Trophoblast cell (in vitro differentiated cells and primary cell): ENCODE data around the gene ZNF423. TPM values are rescaled to one million over a fixed set of nuclear protein-coding genes. Genes with fewer than 3 reads are reported as not detected.

Source experiments
- DNase-seq, 2 donors: peaks; one replicate each; pipeline ENCODE4 v3.0.0-alpha.2; 2016
- H2AFZ ChIP-seq: 2 replicates; pipeline ENCODE4 v1.6.1; 2013; ENCODE audit warnings: low read length, moderate library complexity, mild to moderate bottlenecking; ENCODE audit not compliant: insufficient read depth, poor library complexity
- H2AK5ac ChIP-seq: 2 replicates; pipeline ENCODE4 v1.6.1; 2013; ENCODE audit warnings: mild to moderate bottlenecking, low read length
- H2BK120ac ChIP-seq: 2 replicates; pipeline ENCODE4 v1.6.1; 2013; ENCODE audit warnings: low read length, mild to moderate bottlenecking, moderate library complexity; ENCODE audit not compliant: insufficient read depth, poor library complexity
- H2BK12ac ChIP-seq: 2 replicates; pipeline ENCODE4 v1.6.1; 2013; ENCODE audit warnings: mild to moderate bottlenecking, low read length, moderate library complexity
- H2BK5ac ChIP-seq: 2 replicates; pipeline ENCODE4 v1.6.1; 2013; ENCODE audit warnings: low read length, low read depth, moderate library complexity, mild to moderate bottlenecking; ENCODE audit not compliant: poor library complexity
- H3K14ac ChIP-seq: 2 replicates; pipeline ENCODE4 v1.6.1; 2013; ENCODE audit warnings: mild to moderate bottlenecking, low read length
- H3K18ac ChIP-seq: 2 replicates; pipeline ENCODE4 v1.6.1; 2013; ENCODE audit warnings: mild to moderate bottlenecking, low read length
- H3K23ac ChIP-seq: 2 replicates; pipeline ENCODE4 v1.6.1; 2013; ENCODE audit warnings: low read length
- H3K27ac ChIP-seq: 2 replicates; pipeline ENCODE4 v1.5.1; 2013; ENCODE audit warnings: low read depth, mild to moderate bottlenecking, inconsistent platforms, low read length, moderate library complexity
- H3K27me3 ChIP-seq: 2 replicates; pipeline ENCODE4 v1.6.1; 2013; ENCODE audit warnings: inconsistent platforms, mild to moderate bottlenecking, low read length, moderate library complexity; ENCODE audit not compliant: insufficient read depth
- H3K36me3 ChIP-seq, 2 experiments: 1 replicate in 1 of 2; 2 replicates in 1 of 2; pipeline ENCODE4 v1.6.1; 2013; ENCODE audit warnings: low read length in 2 of 2, mild to moderate bottlenecking in 2 of 2, moderate library complexity in 1 of 2; ENCODE audit not compliant: insufficient read depth in 2 of 2, control insufficient read depth in 1 of 2
- H3K4ac ChIP-seq: 2 replicates; pipeline ENCODE4 v1.6.1; 2013; ENCODE audit warnings: low read depth, mild to moderate bottlenecking, low read length, moderate library complexity
- H3K4me1 ChIP-seq, 2 experiments: 1 replicate in 1 of 2; 2 replicates in 1 of 2; pipeline ENCODE4 v1.6.1; 2013; ENCODE audit warnings: low read length in 2 of 2, mild to moderate bottlenecking in 2 of 2, moderate library complexity in 1 of 2; ENCODE audit not compliant: insufficient read depth in 2 of 2, control insufficient read depth in 1 of 2
- H3K4me2 ChIP-seq: 2 replicates; pipeline ENCODE4 v1.6.1; 2013; ENCODE audit warnings: inconsistent platforms, mild to moderate bottlenecking, low read length, moderate library complexity
- H3K4me3 ChIP-seq: 2 replicates; pipeline ENCODE4 v1.5.1; 2013; ENCODE audit warnings: mild to moderate bottlenecking, low read depth, low read length, inconsistent platforms
- H3K79me1 ChIP-seq: one replicate; pipeline ENCODE4 v1.6.1; 2013; ENCODE audit warnings: low read length
- H3K79me2 ChIP-seq: 2 replicates; pipeline ENCODE4 v1.6.1; 2013; ENCODE audit warnings: low read length, mild to moderate bottlenecking; ENCODE audit not compliant: control insufficient read depth, insufficient read depth, poor library complexity
- H3K9ac ChIP-seq: 2 replicates; pipeline ENCODE4 v1.6.1; 2013; ENCODE audit warnings: mild to moderate bottlenecking, low read length
- H3K9me3 ChIP-seq: 2 replicates; pipeline ENCODE4 v1.6.1; 2013; ENCODE audit warnings: low read depth, mild to moderate bottlenecking, control low read depth, inconsistent platforms, low read length; ENCODE audit not compliant: insufficient read depth
- H4K12ac ChIP-seq: 2 replicates; pipeline ENCODE4 v1.6.1; 2013; ENCODE audit warnings: low read depth, mild to moderate bottlenecking, low read length, moderate library complexity
- H4K8ac ChIP-seq: 2 replicates; pipeline ENCODE4 v1.6.1; 2013; ENCODE audit warnings: low read depth, mild to moderate bottlenecking, low read length, moderate library complexity
- H4K91ac ChIP-seq: one replicate; pipeline ENCODE4 v1.6.1; 2013; ENCODE audit warnings: low read depth, mild to moderate bottlenecking, low read length, moderate library complexity
- WGBS: extraction: QIAGEN DNeasy Blood & Tissue Kit; methylation state at CpG from one replicate; pipeline ENCODE4 v1.1.7; 2013; ENCODE audit warnings: missing lambda C conversion rate; ENCODE audit not compliant: insufficient read length, insufficient coverage; ENCODE audit errors: extremely low coverage; 5-methylcytosine and 5-hydroxymethylcytosine counted together
- polyA plus RNA-seq: library from polyadenylated mRNA; stranded (reverse); fragments of 200-250 nt; gene quantifications from 2 replicates; pipeline ENCODE4 v1.2.3, GENCODE V29; 2013

Gene ZNF423
- 9.7 and 10.6 TPM in 2 replicates for polyA plus RNA-seq

- Histone ChIP-seq H2BK5ac (peak within 1 kb of the TSS; percentile 91), H3K23ac (no peak within 1 kb of the TSS), H3K79me2 (peaks cover 19% of the 10 kb centered on the region), H2AK5ac (peak within 1 kb of the TSS; percentile 73), H3K27ac (peak within 1 kb of the TSS; percentile 100), H3K79me1 (peaks cover 45% of the 10 kb centered on the region), H3K14ac (peak within 1 kb of the TSS; percentile 86), H3K4me3 (peak within 1 kb of the TSS; percentile 86), H2BK12ac (peak within 1 kb of the TSS; percentile 71), H3K36me3 (no peaks in the 10 kb centered on the region), H4K8ac (peak within 1 kb of the TSS; percentile 90), H4K12ac (peak within 1 kb of the TSS; percentile 88), H2BK120ac (peak within 1 kb of the TSS; percentile 91), H3K9ac (peak within 1 kb of the TSS; percentile 94), H3K4me2 (peak within 1 kb of the TSS; percentile 98), H4K91ac (peak within 1 kb of the TSS; percentile 95), H3K4me1 (peaks cover 20 to 22% of the 10 kb centered on the region in 2 experiments), H3K9me3 (no peaks in the 10 kb centered on the region), H2AFZ (peak within 1 kb of the TSS; percentile 48), H3K4ac (peak within 1 kb of the TSS; percentile 89), H3K27me3 (peaks cover 6% of the 10 kb centered on the region), H3K18ac (peak within 1 kb of the TSS; percentile 99)
- DNase-seq, result peak in 1 of 2 donors; percentile 28
- no CpG with 5 or more reads among the region's 70 CpGs for WGBS
Measured at GRCh38 chr16:49855822-49856671, at the start of gene ZNF423. Gene ZNF423 (minus strand): TSS chr16:49856112. CDS start chr16:49855774, 338 bp downstream.

GRCh38 chr16:49904348-49905062 is 48.6 kb upstream of the ZNF423 start:
- H4K12ac ChIP-seq, result no peak overlapping the region
- H4K91ac ChIP-seq, result no peak overlapping the region
- no peak overlapping the region for H4K8ac ChIP-seq
- no peak overlapping the region for H3K4ac ChIP-seq
- WGBS, result no CpG with 5 or more reads among the region's 9 CpGs
- H3K14ac ChIP-seq, result no peak overlapping the region
- H3K9ac ChIP-seq, result no peak overlapping the region
- no peak overlapping the region for H2AK5ac ChIP-seq
- no peak overlapping the region for H2BK12ac ChIP-seq
- H3K79me1 ChIP-seq, result no peaks in the 10 kb centered on the region
- no peak overlapping the region for H3K18ac ChIP-seq
- peaks cover 0 to 5% of the 10 kb centered on the region in 2 experiments for H3K4me1 ChIP-seq
- no peaks in the 10 kb centered on the region for H3K79me2 ChIP-seq
- no peaks in the 10 kb centered on the region for H3K36me3 ChIP-seq
- no peak overlapping the region for H2AFZ ChIP-seq
- no peak overlapping the region for H3K4me2 ChIP-seq
- no peak overlapping the region for H3K23ac ChIP-seq
- H2BK120ac ChIP-seq, result no peak overlapping the region
- no peak for DNase-seq
- H3K27me3 ChIP-seq, result no peaks in the 10 kb centered on the region
- peaks cover 2% of the 10 kb centered on the region for H3K9me3 ChIP-seq
- H3K4me3 ChIP-seq, result no peak overlapping the region
- H2BK5ac ChIP-seq, result no peak overlapping the region
- no peak overlapping the region for H3K27ac ChIP-seq

- Histone ChIP-seq H3K4me2 (no peak overlapping the region), H3K79me1 (no peaks in the 10 kb centered on the region), H3K79me2 (no peaks in the 10 kb centered on the region), H3K18ac (no peak overlapping the region), H3K4ac (no peak overlapping the region), H2BK12ac (no peak overlapping the region), H3K23ac (no peak overlapping the region), H3K27me3 (no peaks in the 10 kb centered on the region), H3K14ac (no peak overlapping the region), H3K27ac (no peak overlapping the region), H3K9ac (no peak overlapping the region), H4K12ac (no peak overlapping the region), H3K9me3 (peaks cover 2% of the 10 kb centered on the region), H3K4me1 (peaks cover 0 to 5% of the 10 kb centered on the region in 2 experiments), H2BK5ac (no peak overlapping the region), H4K8ac (no peak overlapping the region), H3K36me3 (no peaks in the 10 kb centered on the region), H2AK5ac (no peak overlapping the region), H2BK120ac (no peak overlapping the region), H4K91ac (no peak overlapping the region), H3K4me3 (no peak overlapping the region), H2AFZ (no peak overlapping the region)
- WGBS, result no CpG with 5 or more reads among the region's 5 CpGs
- DNase-seq, result no peak
Measured at GRCh38 chr16:49902908-49903307, 47.0 kb upstream of the ZNF423 start.

- H2AFZ ChIP-seq, result no peak overlapping the region
- H2BK120ac ChIP-seq, result no peak overlapping the region
- H3K27ac ChIP-seq, result no peak overlapping the region
- H3K9me3 ChIP-seq, result peaks cover 2% of the 10 kb centered on the region
- no peak overlapping the region for H3K9ac ChIP-seq
- H3K4me3 ChIP-seq, result no peak overlapping the region
- H2BK12ac ChIP-seq, result no peak overlapping the region
- H2BK5ac ChIP-seq, result no peak overlapping the region
- no peak overlapping the region for H4K12ac ChIP-seq
- no peaks in the 10 kb centered on the region for H3K36me3 ChIP-seq
- no peak overlapping the region for H3K4ac ChIP-seq
- H3K27me3 ChIP-seq, result no peaks in the 10 kb centered on the region
- no peak overlapping the region for H4K91ac ChIP-seq
- WGBS, result no CpG with 5 or more reads among the region's 9 CpGs
- DNase-seq, result no peak
- no peaks in the 10 kb centered on the region for H3K79me2 ChIP-seq
- H3K14ac ChIP-seq, result no peak overlapping the region
- H3K23ac ChIP-seq, result no peak overlapping the region
- H3K79me1 ChIP-seq, result no peaks in the 10 kb centered on the region
- H2AK5ac ChIP-seq, result no peak overlapping the region
- H3K4me1 ChIP-seq, result peaks cover 0 to 5% of the 10 kb centered on the region in 2 experiments
- no peak overlapping the region for H4K8ac ChIP-seq
- H3K4me2 ChIP-seq, result no peak overlapping the region
- H3K18ac ChIP-seq, result no peak overlapping the region
Measured at GRCh38 chr16:49901711-49902110, 45.8 kb upstream of the ZNF423 start.
